GM19351 (cell line): ENCODE data around the gene OSBPL6.
"Not testable (repeated sequence)": the region's sequence is repeated elsewhere in the genome, so short reads cannot be mapped to it uniquely, and the experiment has no call there.

ENCODE experiments used
- ATAC-seq: cut with Tn5 transposase; IDR thresholded peaks from one replicate; pipeline ENCODE4 v1.9.1; 2021; ENCODE audit warnings: mild to moderate bottlenecking, moderate library complexity; ENCODE audit not compliant: unreplicated experiment

OSBPL6 gene

GRCh38 chr2:178296394-178297090 is 102.2 kb downstream of the OSBPL6 start:
- no peak for ATAC-seq

DNA sequence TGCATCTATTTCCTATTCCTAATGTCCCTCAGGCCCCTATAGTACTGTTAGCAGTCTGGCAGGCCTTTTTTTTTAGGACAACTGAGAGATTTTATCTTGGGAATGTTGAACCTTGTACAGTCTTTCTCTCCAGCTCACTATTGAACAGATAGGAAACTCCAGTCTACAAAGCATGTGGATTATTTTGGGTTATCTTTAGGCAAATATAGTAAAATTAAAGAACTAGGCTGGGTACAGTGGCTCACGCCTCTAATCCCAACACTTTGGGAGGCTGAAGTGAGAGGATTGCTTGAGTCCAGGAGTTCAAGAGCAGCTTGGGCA is 102.7 kb downstream of the OSBPL6 start:
- ATAC-seq, result no peak

GRCh38 chr2:178298785-178299212 is 104.5 kb downstream of the OSBPL6 start:
- no peak for ATAC-seq

- ATAC-seq, result no peak
Measured at GRCh38 chr2:178301649-178302238, 107.4 kb downstream of the OSBPL6 start.

GRCh38 chr2:178304333-178304732 is 110.0 kb downstream of the OSBPL6 start:
- ATAC-seq, result no peak

DNA sequence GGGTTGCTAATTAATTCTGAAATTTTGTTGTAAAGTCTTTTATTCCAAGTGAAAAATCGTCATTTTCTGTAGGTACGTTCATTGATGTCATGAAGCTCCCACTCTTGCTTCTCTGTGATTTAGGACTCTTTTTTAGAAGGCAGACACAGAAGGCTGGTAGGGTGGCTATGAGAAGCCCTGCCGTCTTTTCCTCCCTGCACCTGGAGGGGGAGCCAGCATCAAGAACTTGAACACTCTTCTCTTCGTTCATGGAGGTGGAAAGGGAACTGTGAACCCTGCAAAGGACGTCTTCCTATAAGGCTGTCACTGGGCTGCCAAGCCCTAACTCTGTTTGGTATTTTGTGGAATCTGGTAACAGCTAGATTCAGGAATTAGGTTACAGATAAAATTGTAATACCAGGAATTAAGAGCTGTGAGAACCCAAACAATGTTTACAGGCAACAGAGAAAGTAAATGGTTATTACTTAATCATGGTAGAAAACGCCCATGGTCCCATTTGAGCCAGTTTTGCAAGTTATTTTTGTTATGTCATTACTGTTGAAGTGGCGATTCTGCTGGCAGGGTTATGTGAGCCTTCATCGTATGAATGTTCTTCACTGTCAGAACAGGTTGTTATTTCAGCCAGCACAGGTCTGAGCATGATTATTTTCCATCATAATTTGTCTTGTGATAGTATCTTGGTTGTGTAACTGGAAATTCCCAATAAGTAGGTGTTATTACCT is 112.2 kb downstream of the OSBPL6 start:
- ATAC-seq, result peak; percentile 100

DNA sequence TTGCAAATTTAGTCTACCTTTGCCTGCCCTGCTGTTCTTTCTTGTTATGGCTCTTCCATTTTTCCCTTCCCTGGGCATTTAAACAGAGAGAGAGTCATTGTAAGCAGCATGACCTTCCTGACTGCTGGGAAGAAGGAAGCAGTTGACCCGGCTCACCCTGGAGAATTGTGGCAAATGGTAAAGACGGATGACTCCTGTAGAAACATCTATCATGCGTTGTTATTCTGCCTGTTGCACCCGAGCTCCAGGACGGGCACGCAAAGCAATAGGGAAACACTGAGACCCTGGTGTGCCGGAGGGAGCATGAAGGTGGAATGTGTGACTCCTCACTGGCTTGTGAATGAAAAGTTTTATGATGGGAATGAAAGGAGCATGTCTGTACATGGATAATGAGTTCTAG is 113.3 kb downstream of the OSBPL6 start:
- no peak for ATAC-seq

DNA sequence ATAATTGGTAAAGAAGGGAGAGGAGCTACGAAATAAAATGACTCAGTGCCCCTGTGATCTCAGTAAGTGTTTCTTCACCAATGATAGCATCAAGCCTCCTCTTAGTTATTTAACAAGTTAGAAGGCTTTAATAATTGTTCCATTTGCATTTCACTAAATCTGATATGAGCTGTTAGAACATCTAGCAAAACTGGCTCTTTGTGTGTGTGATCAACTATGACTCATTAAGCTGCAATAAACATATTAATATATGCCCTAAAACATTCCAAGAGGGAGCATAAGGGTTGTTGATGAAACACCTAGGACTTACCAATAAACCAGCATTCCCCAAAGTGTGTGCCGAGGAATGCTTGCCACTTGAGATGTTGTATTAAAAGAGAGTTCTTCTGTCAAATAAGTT is 115.2 kb downstream of the OSBPL6 start:
- no peak for ATAC-seq

DNA sequence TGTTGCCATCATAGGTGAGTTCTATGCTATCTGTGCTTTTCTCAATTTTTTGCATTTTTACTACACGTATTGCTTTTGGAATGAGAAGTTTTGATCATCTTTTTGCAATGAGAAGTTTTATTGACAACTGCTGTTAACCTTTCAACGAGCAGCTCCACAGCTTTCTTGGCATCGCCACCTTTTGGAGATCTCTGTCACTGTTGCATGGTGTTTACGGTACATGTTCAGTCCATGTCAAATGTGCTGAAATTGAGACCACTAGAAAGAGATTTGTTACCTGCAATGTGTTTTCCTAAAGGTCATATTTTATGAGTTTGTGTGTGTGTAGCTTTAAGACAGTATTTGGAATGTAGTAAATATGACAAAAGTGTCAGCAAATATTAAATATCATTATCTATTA is 120.8 kb downstream of the OSBPL6 start:
- ATAC-seq, result no peak

GRCh38 chr2:178315488-178315948 is 121.2 kb downstream of the OSBPL6 start:
- ATAC-seq, result no peak

DNA sequence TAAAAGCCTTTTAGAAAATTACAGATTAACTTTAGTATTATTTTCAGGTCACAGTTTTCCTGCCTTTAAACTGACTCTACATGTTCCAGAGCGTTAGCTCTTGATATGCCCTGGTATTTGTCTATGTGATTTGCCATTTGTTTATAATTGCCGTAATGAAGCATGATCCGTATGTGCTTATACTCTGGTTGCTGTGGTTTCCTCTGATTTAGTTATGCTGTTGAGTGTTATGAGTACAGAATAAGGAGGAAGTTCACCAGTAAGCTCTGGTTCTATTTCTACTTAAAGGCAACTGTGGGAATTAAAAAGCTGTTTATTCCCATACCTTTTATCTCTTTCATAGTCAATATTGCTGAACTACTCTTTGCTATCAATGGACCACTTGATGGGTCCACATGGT is 123.5 kb downstream of the OSBPL6 start:
- ATAC-seq, result no peak

DNA sequence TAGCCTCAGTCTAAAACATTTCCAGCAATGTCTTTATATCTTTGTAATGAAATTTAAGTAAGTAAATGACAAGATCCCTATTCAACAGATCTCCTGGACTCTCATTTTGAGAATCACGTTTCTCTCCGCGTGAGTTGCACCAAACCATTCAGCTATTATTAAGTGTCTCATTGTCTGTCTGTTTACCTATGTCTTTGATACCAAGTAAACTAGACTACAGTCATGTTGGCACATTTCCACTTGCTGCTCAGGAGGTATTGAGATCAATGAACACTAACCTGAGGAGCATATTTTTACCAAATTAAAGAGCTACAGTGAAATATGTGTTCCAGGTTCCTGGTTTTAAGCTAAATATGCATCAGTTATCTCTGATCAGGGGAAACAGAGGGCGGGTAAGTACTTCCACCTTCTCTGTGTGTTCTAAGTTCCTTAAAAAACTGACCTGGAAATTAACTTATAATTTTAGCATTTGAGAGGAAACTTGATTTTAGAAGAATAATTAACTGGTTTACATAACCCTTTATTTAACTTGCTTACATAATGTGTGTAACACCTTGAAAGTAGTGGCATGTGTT is 125.8 kb downstream of the OSBPL6 start:
- no peak for ATAC-seq

DNA sequence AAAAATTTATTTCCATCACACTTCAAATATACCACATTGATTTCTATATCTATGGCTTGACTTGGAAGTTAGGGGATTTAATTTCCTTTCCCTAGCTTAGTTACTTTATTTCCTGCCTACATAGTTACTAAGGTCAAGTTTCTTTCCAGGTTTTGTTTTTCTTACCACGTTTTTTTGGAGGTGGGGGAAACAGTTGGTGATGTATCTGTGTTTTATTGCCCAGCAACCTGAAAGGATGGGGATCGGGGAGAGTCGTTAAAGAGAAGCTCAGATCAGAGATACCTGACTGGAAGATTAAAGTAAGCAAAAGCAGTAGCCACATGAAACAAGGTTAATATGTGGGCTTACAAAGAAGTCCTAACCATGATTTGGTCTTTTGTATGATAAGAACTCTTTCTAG is 127.8 kb downstream of the OSBPL6 start:
- ATAC-seq, result no peak

DNA sequence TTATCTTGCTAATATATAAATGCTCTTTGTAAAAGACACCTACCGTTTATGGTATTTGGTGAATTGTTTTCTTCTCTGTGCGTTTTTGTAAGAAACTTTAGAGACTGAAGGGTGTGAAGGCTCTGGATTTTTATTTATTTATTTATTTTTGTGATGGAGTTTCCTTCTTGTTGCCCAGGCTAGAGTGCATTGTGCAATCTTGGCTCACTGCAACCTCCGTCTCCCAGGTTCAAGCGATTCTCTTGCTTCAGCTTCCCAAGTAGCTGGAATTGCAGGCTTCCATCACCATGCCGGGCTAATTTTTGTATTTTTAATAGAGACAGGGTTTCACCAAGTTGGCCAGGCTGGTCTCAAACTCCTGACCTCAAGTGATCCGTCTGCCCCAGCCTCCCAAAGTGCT is 129.0 kb downstream of the OSBPL6 start:
- not testable (repeated sequence) for ATAC-seq

DNA sequence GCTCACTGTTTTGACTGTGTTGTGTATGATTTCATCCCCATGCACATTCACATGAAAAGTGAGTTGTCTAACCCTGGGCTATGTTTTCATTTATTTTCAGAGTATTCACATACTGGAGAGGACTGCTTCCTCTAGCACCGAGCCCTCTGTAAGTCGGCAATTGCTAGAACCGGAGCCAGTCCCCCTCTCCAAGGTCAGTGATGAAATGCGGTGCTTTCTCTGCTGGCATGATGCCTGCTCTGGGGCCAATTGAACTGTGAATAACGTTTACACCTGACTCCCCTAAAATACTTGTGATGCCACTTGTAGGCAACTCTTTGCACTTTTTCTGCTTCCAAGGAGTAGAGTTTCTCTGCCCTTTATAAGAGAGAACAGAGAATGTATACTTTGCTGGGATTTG is 129.8 kb downstream of the OSBPL6 start:
- no peak for ATAC-seq

DNA sequence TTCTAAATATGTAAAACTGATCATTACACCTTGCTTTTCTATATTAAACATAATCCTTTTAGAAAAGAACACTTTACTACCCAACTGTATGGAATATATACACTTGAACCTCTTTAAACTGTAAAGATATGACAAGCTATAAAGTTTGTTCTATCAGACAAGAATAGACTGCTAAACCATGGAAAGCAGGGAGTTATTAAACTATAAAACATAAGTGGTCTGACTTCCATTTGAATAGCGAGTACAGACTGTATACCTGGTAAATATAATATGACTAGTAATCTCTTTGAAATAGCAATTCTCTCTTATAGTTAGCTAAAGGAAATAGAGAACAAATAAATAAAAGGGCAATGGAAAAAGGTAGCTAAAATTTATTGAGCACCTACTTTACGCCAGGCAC is 131.0 kb downstream of the OSBPL6 start:
- no peak for ATAC-seq

GRCh38 chr2:178327516-178327915 is 133.2 kb downstream of the OSBPL6 start:
- no peak for ATAC-seq

DNA sequence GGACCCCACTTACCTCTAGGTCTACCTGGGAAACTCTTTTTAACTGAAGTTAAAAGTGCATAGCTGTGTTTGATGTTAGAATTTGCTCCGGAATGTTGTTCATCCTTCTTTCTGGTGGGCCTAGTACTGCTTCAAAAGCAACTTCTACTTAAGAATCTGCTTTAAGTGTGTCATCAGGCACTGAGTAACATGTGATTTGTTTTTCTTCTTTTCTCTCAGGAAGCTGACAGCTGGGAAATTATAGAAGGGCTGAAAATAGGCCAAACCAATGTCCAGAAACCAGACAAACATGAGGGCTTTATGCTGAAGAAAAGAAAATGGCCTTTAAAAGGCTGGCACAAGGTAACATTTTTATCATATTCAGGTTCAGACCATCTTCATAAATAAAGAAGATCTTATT is 133.7 kb downstream of the OSBPL6 start:
- no peak for ATAC-seq

DNA sequence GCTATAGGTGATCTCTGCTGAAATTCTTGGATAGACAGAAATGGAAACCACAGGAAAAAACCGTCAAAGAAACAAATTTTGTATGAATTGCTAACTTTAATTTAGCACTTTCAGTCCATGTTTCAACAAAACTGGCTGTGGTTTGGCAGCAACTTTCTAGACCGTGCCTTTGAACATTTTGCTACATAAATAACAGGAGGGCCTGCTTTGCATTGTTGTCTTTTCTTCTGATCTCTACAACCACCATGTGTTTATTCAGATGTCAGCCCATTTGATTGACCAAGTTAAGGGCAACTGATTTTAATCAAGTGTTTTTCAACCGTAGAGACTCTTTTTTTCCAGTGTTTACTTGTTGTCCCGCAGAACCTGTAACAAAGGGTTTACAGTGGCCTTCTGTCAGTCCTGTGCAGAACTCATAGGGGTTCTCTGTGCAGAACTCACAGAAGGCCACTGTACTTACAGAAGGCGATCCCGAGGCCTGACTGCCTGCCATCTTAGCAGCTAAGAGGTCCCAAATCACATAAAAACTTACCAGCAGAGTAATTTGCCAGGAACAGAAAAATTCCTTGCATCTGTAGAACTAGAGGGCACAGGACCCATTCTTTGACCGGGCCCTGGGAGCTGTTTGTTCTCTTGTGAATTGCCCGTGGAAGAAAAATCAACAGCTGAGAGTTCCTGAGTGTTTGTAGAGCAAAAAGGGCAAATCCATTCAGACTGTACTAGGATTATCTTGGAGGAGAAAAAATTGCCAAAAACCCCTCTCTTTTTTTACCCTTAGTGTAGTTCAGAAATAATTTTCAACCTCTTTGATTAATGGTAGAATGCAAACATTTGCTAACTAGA is 136.1 kb downstream of the OSBPL6 start:
- ATAC-seq, result no peak

GRCh38 chr2:178331474-178332432 is 137.4 kb downstream of the OSBPL6 start:
- ATAC-seq, result no peak
